Vagina (tissue), 2 donors: ENCODE measurements around the gene FTCDNL1. TPM values are rescaled to one million over a fixed set of nuclear protein-coding genes. Genes with fewer than 3 reads are reported as not detected.

ENCODE experiments used
- DNase-seq, 2 donors: peaks; one replicate each; pipeline ENCODE4 v3.0.0-alpha.2; 2017; ENCODE audit errors: extremely low spot score in 2 of 2
- H3K27ac ChIP-seq: fragments of 200-600 bp; sonication (generic); one replicate; pipeline ENCODE4 v1.5.1; 2019
- H3K27me3 ChIP-seq: fragments of 200-600 bp; sonication (generic); one replicate; pipeline ENCODE4 v1.5.1; 2019
- H3K36me3 ChIP-seq, 2 donors: fragments of 200-600 bp; sonication (generic); one replicate each; pipeline ENCODE4 v1.5.1; 2017 to 2019
- H3K4me1 ChIP-seq: fragments of 200-600 bp; sonication (generic); one replicate; pipeline ENCODE4 v1.5.1; 2019
- H3K4me3 ChIP-seq, 2 donors: fragments of 200-600 bp; sonication (generic); 1 replicate in 1 of 2; 2 replicates in 1 of 2; pipeline ENCODE4 v1.5.1; 2016 to 2019
- H3K9me3 ChIP-seq: fragments of 200-600 bp; sonication (generic); one replicate; pipeline ENCODE4 v1.5.1; 2019
- POLR2A ChIP-seq, 2 donors: fragments of 450-650 bp; IDR thresholded peaks; one replicate each; pipeline ENCODE4 v1.6.1; 2017; ENCODE audit warnings: antibody characterized with exemption in 2 of 2, mild to moderate bottlenecking in 2 of 2, moderate library complexity in 2 of 2
- POLR2AphosphoS5 ChIP-seq, 2 donors: sonication (generic); formaldehyde crosslinking; IDR thresholded peaks; one replicate each; pipeline ENCODE4 v1.9.0; 2017; ENCODE audit warnings: antibody characterized with exemption in 2 of 2, mild to moderate bottlenecking in 2 of 2, low read depth in 1 of 2; ENCODE audit not compliant: insufficient read depth in 1 of 2
- intact Hi-C: fragments of 100-400 bp; cut with DNase I; formaldehyde crosslinking; loops from one replicate; pipeline ENCODE4 v1.15.1; 2023
- total RNA-seq: library from RNA; depleted of rRNA; stranded (reverse); fragments of >200 nt; gene quantifications from one replicate; pipeline ENCODE4 v1.2.3, GENCODE V29; 2016
- TF ChIP-seq, protein P1 (sequence below), 3 experiments: fragments of 450-650 bp in 2 of 3; fragments of 200-600 bp in 1 of 3; sonication (generic) in 1 of 3; IDR thresholded peaks; one replicate each; pipeline ENCODE4 v1.5.1; 2017 to 2019; ENCODE audit warnings: antibody characterized with exemption in 3 of 3, mild to moderate bottlenecking in 2 of 3, moderate library complexity in 2 of 3

The FTCDNL1 gene
- total RNA-seq, 1 donor from 2014 or later = 2.5 TPM

DNA sequence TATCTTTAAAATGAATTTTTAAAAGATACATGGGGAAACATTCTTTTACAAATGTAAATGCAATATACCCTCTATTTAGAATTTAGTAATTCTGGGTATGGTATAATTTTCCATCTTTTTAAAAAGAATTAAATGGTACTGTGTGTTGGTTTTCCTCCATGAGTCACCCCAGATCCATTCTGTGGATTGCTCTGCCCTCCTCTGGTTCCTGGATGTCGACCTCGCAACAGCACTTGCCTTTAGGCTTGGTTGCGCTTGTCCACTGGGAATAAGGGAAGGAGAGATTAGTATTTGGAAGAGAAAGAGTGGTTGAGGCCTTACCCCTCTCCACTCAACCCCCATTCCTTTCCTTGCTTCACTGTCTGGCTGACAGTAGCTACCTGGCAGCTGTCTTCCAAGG lies 90.4 kb downstream of the FTCDNL1 start:
- H3K4me3 ChIP-seq = no peak overlapping the region
- no peak for DNase-seq
- TF ChIP-seq POLR2A (IDR thresholded peaks at IDR 0.05) (no peak), POLR2AphosphoS5 (IDR thresholded peaks at IDR 0.05; ENCODE audit: insufficient read depth in 1 of 2, low read depth in 1 of 2) (no peak)
- TF ChIP-seq, protein P1, sequence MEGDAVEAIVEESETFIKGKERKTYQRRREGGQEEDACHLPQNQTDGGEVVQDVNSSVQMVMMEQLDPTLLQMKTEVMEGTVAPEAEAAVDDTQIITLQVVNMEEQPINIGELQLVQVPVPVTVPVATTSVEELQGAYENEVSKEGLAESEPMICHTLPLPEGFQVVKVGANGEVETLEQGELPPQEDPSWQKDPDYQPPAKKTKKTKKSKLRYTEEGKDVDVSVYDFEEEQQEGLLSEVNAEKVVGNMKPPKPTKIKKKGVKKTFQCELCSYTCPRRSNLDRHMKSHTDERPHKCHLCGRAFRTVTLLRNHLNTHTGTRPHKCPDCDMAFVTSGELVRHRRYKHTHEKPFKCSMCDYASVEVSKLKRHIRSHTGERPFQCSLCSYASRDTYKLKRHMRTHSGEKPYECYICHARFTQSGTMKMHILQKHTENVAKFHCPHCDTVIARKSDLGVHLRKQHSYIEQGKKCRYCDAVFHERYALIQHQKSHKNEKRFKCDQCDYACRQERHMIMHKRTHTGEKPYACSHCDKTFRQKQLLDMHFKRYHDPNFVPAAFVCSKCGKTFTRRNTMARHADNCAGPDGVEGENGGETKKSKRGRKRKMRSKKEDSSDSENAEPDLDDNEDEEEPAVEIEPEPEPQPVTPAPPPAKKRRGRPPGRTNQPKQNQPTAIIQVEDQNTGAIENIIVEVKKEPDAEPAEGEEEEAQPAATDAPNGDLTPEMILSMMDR (IDR thresholded peaks at IDR 0.05) = no peak
- intact Hi-C loops = no loop called here
- H3K4me1 ChIP-seq = peaks cover 13% of the 10 kb centered on the region
- H3K9me3 ChIP-seq = no peaks in the 10 kb centered on the region
- H3K27me3 ChIP-seq = no peaks in the 10 kb centered on the region
- H3K27ac ChIP-seq = no peak overlapping the region
- no peaks in the 10 kb centered on the region for H3K36me3 ChIP-seq

DNA sequence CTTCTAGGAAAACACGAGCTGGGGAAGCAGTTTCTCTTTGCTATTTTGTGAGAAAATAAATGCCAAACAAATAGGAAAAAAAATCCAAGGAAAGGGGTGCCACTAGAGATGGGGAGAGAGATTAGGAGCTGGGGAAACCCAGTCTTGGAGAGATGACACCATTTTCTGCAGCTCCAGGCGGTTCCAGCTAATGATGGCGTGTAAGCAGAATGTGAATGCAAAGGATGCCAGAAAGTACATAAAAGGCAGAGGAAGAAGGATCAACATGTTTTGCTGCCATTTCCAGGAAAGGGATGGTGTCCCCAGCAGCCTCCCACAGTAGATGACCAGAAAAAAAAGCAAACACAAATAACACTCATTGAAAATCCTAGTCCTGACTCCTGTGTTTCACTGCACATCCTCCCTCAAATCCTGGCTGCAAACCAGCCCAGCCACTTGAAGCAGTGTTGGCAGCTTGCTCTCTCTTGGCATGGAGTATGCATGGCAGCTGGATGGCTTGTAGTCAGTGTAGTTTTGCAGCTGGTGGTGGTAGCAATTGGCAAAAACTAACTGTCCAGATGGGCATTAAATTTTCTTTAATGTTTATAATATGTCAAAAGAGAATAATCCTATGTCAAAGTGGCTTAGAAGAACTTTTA lies 93.6 kb downstream of the FTCDNL1 start:
- Histone ChIP-seq H3K27me3 (no peaks in the 10 kb centered on the region), H3K27ac (no peak overlapping the region), H3K9me3 (no peaks in the 10 kb centered on the region), H3K36me3 (no peaks in the 10 kb centered on the region), H3K4me1 (peaks cover 13% of the 10 kb centered on the region), H3K4me3 (no peak overlapping the region)
- DNase-seq = no peak
- TF ChIP-seq, protein P1 (IDR thresholded peaks at IDR 0.05) = no peak
- no peak for TF ChIP-seq POLR2A (IDR thresholded peaks at IDR 0.05)
- TF ChIP-seq POLR2AphosphoS5 (IDR thresholded peaks at IDR 0.05; ENCODE audit: insufficient read depth in 1 of 2, low read depth in 1 of 2) = no peak
- intact Hi-C loops = no loop called here

DNA sequence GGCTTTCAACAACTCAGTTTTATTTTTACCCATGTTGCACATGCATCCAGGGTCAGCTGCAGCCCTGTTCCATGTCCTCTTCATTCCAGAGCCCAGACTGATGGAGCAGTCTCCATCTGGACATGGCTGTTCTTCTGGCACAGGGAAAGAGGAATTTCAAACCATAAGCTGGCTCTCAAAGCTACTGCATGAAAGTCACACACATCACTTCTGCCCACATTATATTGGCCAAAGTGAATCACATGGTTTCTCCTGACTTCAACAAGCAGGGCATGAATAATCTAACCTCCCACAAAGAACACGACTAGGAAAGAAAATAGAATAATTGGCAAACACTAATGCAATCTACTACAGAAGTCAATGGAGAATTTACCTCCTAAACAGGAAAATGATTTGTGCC lies 94.2 kb downstream of the FTCDNL1 start:
- TF ChIP-seq POLR2A (IDR thresholded peaks at IDR 0.05) (no peak), POLR2AphosphoS5 (IDR thresholded peaks at IDR 0.05; ENCODE audit: insufficient read depth in 1 of 2, low read depth in 1 of 2) (no peak)
- TF ChIP-seq, protein P1 (IDR thresholded peaks at IDR 0.05) = no peak
- Histone ChIP-seq H3K27ac (no peak overlapping the region), H3K27me3 (no peaks in the 10 kb centered on the region), H3K9me3 (no peaks in the 10 kb centered on the region), H3K36me3 (no peaks in the 10 kb centered on the region), H3K4me3 (no peak overlapping the region), H3K4me1 (peaks cover 13% of the 10 kb centered on the region)
- intact Hi-C loops = no loop called here
- DNase-seq = no peak

DNA sequence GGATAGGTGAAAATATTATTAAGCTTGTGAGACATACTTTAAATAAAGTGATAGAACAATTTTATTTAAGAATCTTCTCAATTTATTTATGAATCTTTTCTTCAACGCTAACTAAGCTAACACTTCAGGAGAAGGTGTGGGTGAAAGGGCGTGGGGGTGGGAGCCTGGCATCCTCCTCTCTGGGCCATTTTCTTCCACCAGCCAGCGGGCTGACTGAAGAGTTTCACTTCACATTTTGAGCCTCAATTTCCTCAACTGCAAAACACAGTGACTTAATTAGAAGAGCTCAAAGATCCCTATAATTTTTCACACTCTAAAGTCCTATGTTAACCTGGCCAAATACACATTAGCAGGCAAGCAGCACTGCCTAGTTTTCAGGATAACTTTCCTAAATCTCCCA lies 94.8 kb downstream of the FTCDNL1 start:
- Histone ChIP-seq H3K9me3 (no peaks in the 10 kb centered on the region), H3K27ac (no peak overlapping the region), H3K27me3 (no peaks in the 10 kb centered on the region), H3K4me3 (no peak overlapping the region), H3K36me3 (no peaks in the 10 kb centered on the region), H3K4me1 (peaks cover 13% of the 10 kb centered on the region)
- no peak for DNase-seq
- intact Hi-C loops = no loop called here
- no peak for TF ChIP-seq POLR2A (IDR thresholded peaks at IDR 0.05)
- TF ChIP-seq, protein P1 (IDR thresholded peaks at IDR 0.05) = no peak
- TF ChIP-seq POLR2AphosphoS5 (IDR thresholded peaks at IDR 0.05; ENCODE audit: insufficient read depth in 1 of 2, low read depth in 1 of 2) = no peak

DNA sequence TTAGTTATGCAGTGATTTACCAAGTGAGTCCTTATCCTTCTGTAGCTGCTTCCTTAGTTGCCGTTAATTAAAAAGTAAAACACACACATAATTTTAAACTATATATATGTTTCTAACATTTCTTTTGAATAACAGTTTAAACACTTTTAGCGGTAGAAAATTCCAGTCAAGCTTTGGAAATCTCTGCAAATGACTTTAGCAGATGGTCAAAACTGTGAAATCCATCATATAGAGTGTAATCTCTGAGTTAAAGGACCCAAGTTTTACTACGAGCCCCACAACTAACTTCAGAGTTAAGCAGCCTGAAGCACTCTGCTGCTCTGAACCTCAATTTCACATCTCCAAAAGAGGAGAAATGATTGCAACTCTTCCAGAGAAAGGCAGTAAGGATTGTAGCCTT lies 96.2 kb downstream of the FTCDNL1 start:
- TF ChIP-seq POLR2AphosphoS5 (IDR thresholded peaks at IDR 0.05; ENCODE audit: insufficient read depth in 1 of 2, low read depth in 1 of 2) = no peak
- TF ChIP-seq POLR2A (IDR thresholded peaks at IDR 0.05) = no peak
- TF ChIP-seq, protein P1 (IDR thresholded peaks at IDR 0.05) = no peak
- H3K27ac ChIP-seq = no peak overlapping the region
- peaks cover 13% of the 10 kb centered on the region for H3K4me1 ChIP-seq
- H3K4me3 ChIP-seq = no peak overlapping the region
- no peak for DNase-seq
- intact Hi-C loops = no loop called here
- no peaks in the 10 kb centered on the region for H3K36me3 ChIP-seq
- H3K27me3 ChIP-seq = no peaks in the 10 kb centered on the region
- no peaks in the 10 kb centered on the region for H3K9me3 ChIP-seq
